Hematopoietic multipotent progenitor cell treated with erythropoietin and hydrocortisone succinate and interleukin-3 and kit ligand, for 8 days (in vitro differentiated cells): Measurements from ENCODE around the gene CCND1.
"Not testable (repeated sequence)": the region's sequence is repeated elsewhere in the genome, so short reads cannot be mapped to it uniquely, and the experiment has no call there.

Source experiments
- DNase-seq: peaks from one replicate; pipeline ENCODE4 v3.0.0-alpha.2; 2015

The CCND1 gene

DNA sequence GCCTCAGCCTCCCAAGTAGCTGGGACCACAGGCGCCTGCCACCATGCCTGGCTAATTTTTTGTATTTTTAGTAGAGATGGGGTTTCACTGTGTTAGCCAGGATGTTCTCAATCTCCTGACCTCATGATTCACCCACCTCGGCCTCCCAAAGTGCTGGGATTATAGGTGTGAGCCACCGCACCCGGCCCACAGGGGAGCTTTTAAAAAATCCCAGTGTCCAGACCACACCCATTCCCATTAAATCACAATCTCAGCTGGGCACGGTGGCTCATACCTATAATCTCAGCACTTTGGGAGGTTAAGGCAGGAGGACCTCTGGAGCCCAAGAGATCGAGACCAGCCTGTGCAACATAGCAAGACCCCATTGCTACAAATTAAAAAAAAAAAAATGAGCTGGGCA lies 55.0 kb downstream of the CCND1 start:
- not testable (repeated sequence) for DNase-seq

DNA sequence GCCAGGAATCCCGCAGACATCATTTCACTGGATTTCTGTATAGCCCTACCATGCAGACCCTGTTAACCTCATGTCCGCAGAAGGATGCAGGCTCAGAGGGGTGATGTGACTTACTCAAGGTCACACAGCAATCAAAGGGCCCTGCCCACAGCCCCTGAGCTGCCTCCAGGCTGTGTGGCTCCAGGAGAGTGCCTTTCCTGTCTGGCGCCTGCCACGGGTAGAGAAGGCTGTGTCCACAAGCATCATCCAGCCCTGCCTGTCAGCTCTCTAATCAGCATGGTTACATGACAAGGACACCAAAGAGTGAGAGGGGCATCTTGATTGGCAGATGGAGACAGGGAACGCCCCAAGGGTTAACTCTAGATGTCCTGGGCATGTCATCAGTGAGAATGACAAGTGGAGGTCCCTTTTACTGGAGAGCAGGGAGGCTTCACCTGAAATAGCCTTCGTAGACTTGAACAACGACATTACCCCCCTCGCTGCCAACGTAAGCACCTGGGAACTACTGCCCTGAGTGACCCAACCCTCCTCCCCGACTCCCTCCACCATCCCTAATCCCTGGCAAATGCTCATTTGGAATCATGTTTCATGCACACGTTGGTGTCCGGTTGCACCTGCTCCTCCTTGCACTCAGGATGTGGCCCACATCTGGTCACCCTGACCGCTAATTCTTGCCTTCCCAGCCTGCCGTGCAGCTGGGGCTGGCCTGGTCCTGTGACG lies 56.0 kb downstream of the CCND1 start:
- no peak for DNase-seq

GRCh38 chr11:69697469-69697843 lies 56.5 kb downstream of the CCND1 start:
- no peak for DNase-seq

GRCh38 chr11:69697861-69698260 lies 56.9 kb downstream of the CCND1 start:
- DNase-seq: no peak

- no peak for DNase-seq
Measured at GRCh38 chr11:69698362-69698761, 57.4 kb downstream of the CCND1 start.

DNA sequence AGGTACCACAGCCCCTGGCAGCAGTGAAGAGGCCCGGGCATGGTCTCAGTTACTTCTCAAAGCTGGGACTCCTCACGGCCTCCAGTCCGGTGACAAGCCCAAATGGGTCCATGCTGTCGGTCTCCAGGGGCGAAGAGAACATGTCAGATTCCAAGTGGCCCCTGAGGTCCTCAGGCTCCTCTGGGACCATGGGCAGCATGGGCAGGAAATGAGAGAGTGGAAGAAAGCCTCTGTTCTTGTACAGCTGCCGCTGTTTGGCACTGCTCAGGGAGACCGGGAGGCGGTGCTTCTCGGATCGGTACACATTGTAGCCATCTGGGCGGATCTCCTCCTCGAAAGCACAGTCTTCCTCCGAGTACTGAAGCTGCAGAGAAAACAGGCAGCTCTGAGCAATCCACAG lies 58.3 kb downstream of the CCND1 start:
- DNase-seq: no peak

DNA sequence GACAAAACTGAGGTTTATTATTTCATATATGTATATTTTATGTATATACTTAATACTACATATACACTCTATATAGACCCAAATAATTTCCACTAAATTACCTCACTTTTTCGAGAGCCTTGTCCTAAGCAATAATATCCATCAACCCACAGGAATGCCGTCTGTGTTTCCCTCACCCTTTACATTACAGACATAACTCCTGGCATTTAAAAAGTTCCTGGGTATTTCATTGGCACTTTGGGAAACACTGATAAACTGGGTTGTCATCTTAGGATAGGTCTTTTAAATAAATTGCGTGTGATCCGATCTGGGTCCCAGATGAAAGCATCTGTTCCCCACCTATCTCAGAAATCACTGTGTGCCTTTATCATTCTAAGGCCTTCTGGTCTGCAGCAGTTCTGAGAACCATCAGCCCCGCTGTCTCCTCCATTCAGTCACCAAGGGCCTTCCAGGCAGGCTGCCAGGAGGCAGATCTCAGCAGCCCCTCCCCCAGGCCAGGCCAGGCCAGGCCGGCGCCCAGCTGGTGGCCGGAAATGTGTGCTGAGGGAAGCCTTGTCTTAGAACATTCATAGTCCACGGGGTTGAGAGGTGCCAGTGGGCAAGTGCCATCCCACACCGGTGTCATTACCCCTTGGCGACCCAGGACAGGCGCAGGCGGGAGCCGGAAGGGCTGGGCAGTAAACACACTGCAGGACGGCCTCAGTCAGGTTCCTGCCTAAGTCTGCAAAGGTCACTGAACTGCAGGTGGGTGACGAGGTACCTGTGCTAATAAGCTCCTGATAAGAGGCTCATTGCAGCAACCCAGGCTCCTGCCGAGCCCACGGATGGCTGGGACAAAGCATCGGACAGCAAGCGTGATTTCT lies 59.6 kb downstream of the CCND1 start:
- peak; percentile 33 for DNase-seq

DNA sequence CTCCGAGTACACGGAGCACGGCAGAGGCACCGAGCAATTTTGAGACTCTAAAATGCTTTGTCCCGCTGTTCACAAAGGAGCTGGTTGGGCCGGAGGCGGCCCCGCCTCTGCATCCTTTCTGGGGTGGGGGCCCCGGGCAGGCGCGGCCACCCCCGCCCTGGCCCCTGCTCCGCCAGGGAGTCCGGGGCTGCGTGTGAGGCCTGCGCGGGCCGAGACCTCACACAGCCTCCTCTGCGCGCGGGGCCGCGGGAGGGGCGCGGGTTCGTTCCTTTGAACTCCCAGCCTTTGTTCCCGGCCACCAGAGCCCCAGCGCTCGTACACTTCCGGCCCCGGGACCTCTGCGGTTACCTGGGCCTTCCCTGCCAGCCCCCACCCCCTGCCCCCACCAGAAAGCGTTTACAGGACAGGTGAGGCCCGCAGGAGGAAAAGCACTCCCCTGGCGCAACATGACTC lies 61.3 kb downstream of the CCND1 start:
- no peak for DNase-seq

DNA sequence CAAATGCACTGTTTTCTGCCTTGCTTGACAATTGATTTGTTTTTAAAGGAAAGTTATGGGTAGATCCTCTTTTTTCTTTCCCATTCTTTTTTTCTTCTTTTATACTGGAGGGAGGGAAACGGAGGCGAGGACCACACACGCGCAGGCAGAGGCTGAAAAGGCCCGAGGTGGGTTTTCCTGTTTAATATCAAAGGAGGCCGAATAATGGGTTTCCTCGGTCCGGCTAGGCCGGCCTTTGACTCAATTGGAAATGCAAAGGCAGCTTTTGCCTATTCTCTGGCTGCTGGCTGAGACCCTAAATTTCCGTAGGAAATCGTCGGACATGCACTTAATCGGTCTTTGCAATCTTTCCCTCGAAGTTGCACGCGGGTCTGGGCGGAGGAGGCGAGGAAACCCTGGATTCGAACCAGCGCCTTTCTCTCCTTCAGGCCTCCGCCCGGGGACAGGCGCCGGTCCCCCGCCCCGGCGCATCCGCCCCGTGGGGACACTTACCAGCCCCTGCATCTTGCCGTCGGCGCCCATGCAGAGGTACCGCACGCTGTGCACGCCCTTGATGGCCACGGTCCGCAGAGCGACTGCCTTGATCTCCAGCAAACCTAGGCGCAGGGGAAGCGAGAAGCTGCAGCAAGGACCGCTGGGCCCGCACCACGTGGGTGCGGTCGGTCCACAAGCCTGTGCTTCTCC lies 62.0 kb downstream of the CCND1 start:
- DNase-seq: no peak

GRCh38 chr11:69703453-69703767 lies 62.5 kb downstream of the CCND1 start:
- no peak for DNase-seq
